GM21447 (cell line): ENCODE data around the gene RARB.

Experiments used
- ATAC-seq: cut with Tn5 transposase; IDR thresholded peaks from one replicate; pipeline ENCODE4 v1.9.1; 2021; ENCODE audit not compliant: unreplicated experiment

Gene RARB

DNA sequence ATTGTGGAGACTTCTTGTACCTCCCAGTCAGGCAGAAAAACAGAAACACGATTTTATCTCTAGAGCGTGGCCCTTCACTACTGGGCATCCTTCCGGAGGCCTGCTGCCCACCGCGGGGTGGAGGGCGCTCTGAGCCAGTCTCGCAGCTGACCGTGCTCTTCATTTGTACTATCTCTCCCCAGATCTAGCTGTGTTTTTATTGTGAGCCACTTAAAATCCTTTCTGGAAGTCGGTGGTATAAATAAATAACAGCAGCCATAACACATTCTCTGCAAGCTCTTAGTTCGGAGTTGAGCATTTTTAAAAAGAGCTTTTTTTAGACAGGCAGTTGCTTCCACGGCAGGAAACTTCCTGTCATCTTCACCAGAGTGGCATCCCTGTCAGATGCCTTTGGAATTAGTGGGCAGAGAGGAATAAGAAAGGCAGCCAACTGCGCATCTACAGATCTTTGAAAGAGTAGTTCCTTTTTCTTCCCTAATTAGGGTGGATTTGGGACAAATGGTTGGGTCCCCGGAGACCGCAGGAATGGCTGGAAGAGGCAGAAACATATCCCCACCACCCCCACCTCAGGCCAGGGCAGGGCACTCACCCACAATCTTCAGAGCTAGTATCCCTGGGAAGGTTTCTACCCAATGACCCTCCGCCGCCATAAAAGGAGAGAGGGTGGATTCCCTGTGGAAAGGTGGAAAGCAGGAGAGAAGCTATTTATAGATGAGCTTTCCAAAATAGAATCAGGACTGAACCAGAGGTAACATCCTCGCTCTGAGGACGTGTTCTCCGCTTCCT lies 145.5 kb downstream of the RARB start:
- ATAC-seq: no peak

DNA sequence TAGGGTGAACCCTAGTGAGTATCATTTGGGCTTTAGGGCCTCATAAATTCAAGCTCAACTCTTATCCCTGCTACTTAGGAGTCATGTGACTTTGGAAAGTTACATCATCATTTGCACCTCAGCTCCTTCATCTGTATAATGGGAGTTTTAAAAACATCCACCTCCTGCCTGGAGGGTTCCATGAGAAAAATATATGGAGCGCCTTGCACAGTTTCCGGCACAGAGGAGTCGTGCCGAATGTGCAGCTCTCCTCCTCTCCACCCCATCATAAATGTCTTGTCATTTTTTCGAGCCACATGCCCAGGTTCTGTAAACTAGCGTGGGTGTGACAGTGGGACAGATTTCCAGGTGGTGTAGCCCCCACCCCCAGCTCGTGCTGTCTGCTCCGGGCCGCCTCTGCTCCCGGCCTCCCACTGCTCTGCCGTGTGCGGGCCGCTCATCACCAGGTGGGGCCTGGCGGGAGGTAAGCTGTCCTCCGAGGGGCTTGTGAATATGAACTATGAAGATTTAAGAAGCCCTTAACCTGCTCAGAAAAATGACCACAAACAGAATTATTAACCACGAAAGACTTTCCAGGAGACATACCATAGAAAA lies 146.2 kb downstream of the RARB start:
- no peak for ATAC-seq

DNA sequence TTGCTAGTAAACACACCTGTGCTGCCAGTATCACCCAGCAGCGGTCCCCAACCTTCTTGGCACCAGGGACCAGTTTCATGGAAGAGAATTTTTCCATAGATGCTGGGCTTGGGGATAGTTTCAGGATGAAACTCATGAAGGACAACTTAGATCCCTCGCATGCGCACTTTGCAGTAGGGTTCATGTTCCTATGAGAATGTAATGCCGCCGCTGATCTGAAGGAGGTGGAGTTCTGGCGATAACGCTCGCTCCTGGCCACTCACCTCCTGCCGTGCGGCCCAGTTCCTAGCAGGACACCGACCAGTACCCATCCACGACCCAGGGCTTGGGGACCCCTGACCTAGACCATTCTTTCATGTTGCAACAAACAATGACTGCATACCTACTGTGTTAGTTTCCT lies 146.9 kb downstream of the RARB start:
- ATAC-seq: no peak

DNA sequence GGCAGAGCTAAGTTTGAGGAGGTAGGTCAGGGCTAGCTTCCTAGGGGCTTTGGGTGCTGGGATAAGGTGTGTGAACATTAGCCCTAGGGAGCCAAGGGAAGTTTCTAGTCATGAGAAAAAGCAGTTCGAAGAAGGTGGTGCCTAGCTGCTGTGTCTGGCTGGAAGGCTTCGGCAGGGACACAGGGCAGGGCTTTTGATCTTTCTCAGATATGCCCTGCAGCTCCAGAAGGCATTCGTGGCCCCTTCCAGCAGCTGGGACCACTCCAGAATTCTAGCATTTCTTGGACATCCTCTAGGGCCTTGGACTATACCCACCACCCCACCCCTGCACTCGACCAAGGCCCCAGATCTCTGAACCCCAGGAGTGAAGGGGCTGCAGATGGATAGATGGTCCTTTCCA lies 148.1 kb downstream of the RARB start:
- ATAC-seq: no peak

DNA sequence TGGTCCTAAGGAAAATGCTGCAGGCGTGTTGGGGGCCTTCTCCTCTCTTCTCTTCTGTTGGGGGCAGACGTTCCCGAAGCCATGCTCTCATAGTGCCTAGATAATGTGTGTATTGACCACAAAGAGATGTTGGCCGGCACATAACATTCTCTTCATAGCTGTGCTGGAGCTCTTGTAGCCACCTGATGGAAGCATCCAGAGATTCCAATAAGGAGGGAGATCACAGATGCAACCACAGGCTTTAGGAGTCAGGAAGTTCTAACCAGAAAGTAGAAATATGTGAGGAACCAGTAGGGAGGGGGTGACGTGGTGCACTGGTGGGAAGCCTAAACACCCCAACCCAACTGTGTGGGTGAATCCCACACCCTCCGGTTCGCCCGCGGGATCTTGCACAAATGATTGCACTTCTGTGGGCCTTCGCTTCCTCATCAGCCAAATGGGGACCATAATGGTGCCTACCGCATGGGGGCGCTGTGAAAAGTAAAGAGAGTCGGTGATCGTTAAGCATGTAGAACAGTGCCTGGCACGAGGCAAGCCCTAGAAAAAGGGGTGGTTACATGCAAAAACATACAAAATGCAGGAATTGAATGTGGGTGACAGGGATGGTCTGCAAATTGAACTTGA lies 148.9 kb downstream of the RARB start:
- ATAC-seq: no peak

DNA sequence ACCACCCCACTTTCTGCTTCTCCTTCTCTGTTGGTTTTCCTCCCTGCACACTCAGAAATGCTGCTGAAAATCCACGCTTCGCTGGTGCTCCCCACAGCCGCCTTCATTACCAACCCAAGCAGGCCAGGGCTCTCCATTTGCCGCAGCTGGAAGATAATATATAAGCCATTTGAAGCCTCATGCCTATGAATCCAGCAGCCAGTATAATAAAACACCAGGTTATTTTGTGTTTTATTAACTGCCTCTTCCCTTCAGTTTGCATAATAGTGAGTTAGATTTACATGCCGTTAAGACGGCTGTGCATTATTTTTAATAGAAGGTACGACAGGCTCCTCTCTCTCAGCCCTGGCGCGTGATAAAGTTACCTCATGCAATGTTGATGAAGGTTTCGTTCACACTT lies 150.0 kb downstream of the RARB start:
- no peak for ATAC-seq

DNA sequence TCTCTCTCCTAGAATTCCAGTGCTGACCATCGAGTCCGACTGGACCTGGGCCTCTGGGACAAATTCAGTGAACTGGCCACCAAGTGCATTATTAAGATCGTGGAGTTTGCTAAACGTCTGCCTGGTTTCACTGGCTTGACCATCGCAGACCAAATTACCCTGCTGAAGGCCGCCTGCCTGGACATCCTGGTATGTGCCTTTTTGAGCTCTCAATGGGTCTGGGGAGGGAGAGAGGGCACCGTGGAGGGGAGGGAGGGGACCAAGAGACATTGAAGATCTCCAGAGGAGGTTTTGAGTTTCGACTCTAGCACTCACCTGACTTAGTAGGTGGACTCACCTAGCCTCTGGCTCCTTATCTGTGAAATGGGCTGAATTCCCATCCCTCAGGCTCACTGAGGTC lies 152.5 kb downstream of the RARB start:
- ATAC-seq: no peak

DNA sequence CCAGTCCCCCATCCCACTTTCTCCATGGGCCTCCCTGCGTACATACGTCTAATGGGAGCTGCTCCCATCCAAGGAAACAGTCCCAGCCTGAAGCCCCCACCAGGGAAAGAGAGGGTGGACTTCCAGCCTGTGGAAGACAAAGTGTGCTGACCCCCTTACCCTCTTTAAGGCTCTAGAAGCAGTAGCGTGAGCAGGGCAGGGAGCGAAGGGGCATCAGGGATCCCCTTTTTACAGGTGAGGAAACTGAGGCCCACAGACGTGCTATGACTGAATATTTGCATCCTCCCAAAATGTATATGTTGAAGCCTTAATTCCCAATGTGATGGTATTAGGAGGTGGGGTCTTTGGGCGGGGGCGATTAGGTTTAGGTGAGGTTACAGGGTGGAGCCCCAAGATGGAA lies 153.3 kb downstream of the RARB start:
- ATAC-seq: no peak

DNA sequence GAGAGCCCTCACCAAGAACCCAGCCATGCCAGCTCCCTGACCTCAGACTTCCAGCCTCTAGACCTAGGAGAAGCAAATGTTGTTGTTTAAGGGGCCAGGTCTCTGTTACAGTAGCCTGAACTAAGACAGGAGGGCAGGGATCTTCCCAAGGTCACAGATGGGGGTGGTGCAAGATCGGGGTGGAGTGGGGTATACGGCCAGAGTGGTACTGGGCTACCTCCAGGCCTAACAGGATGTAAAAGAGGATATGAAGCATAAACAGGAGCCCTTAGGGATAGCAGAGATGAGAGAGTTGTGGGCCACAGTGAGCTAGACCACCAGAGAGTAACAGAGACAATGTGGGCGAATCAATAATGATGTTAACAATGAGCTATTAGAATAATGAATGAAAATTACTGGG lies 153.8 kb downstream of the RARB start:
- ATAC-seq: no peak

DNA sequence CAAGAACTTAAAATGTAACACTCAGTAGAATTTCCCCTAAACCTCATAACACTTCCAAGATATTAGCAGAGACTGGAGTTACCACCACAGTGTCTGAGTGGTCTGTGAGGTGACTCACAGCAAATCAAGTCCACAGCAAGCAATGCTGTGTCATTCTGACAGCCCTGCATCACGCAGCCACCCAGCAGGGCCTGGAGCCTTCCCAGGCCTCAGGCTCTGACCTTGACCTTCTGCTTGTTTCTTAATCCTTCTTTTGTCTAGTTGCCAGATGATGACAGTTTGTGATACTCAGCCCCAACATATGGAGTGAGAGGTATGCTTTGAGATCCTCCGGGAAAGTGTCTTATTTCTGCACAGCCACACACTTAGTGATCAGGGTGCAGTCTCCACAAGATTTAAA lies 154.2 kb downstream of the RARB start:
- no peak for ATAC-seq

DNA sequence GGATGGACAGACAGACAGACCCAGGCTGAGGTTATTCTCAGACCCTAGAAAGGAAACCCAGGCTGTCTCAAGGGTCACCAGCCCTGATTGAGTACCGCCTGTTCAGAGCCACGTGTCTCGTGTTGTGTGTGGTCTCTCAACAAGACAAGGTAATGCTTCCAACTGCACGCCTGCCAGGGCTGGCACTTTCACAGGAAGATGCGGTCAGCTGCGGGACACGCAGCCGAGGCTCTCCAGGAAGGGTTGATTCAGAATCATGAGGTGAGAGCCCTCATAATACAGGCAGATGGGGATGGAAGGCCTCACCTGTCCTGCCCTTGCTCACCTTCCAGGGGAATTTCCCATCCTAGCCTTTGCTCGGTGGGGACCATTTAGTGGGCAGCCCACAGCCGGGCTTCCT lies 155.3 kb downstream of the RARB start:
- no peak for ATAC-seq

DNA sequence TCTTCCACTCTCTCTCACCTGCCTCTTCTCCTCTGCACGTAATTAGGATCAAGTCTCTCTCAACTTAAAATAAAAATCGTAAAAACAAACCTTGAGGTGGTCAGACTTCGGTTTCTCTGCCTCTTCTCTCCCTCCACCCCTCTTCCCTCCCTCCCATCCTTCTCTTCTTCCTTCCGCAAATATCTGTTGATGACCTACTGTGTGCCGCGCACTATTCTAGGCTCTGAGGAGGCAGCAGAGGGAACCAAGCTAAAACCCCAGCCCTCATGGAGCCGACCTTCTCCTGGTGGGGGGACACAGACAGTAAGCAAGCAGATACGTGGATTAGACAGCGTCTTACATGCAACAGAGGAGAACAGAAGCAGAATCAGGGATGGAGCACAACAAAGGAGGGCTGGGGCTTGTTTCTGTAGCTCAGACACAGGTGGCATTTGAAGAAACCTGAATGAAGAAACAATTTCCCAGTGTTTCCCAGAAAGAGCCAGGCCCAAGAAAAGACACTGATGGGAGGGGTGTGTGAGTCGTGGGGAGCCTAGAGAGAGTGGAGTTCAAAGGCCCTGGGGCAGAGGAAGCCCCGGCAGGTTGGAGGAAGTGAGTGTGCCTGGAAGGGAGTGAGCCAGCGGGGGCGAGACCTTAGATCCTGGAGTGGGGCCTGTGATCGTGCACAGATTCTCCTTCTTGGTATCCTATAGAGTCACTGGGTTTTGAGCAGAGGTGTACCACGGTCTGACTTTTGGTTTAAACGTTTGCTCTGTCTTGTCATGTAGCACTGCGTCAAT lies 156.1 kb downstream of the RARB start:
- no peak for ATAC-seq

DNA sequence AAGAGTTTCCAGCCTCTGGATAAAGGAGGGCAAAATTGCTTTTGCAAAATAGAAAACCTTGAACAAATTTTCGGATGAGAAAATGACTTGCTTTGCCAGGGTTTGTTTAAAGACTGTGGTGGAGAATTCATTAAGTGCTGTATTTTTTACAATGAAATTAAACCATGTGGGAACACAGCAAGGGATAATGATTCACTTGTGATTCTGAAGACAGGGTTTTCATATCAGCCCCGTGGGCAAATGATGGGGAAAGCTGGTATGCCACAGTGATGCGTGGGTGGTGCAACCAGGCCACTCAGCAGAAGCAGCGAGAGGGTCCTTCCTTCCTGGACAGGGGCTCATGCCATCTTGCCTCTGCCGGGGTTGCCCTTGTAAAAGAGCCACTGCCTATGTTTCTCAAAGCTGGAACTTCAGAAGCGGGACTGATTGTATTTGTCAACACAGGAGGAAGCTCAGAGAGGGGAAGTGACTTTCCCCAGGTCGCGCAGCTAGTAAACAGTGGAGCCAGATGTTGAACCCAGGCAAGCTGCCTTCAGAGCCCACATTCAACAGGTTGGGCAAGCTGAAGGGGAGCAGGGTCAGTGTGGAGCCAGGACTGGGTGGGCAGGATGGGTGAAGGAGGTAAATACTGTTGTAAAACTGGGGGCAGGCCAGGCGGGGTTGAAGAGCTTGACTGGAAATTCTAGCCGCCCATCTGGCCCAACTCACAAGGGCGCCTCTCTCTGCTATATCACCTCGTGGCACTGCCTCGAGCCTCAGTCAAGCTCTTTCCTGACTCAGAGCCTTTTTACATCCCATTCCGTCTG lies 157.5 kb downstream of the RARB start:
- no peak for ATAC-seq

DNA sequence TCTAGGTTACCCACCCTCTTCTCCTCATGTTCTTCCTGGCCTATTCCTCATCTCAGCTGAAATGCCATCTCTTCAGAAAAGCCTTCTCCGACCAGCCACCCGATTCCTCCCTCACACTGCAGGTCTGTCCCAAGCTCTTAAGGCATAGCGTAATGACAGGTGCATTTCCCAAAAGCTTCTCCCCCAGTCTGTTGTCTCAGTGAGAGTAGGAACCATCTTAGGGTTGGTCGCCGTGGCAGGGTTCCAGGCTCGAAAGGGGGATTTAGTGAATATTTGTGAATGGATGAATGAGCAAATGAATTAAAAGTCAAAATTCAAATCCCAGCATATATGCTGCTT lies 158.1 kb downstream of the RARB start:
- ATAC-seq: no peak

DNA sequence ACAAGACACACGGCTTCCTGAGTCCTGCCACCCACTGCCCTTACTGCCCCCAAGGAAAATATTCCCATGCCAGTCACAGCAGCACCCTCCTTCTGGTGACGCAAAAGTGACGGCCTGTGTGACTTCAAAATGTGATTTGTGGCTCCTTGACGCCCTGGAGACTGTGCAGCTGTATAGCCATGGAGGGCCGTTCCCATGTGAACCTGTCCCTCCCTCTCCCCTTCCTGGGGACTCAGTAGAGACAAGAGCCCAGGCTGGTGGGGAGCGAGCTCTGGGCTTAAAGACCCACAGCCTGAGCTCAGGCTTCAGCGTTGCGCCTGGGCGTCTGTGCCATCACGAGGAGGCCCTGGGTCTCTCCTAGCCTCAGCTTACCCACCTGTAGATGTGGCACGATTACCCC lies 158.5 kb downstream of the RARB start:
- no peak for ATAC-seq

DNA sequence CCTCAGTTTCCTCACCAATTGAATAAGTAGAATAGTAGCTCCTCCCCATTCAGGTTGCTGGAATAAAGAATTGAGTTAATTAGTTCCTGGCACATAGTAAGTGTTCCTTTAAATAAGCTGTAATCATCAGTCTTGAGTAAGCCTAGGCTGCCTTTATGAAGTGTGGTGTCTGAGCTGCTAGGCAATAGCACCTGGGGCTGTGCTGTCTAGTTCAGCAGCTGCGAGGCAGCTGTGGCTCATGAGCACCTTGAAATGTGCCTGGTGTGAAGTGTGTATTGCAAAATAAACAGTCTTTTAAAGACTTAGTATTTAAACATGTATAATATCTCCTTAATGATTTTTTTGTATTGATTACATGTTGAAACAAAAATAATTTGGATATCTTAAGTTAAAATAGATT lies 159.0 kb downstream of the RARB start:
- ATAC-seq: no peak

DNA sequence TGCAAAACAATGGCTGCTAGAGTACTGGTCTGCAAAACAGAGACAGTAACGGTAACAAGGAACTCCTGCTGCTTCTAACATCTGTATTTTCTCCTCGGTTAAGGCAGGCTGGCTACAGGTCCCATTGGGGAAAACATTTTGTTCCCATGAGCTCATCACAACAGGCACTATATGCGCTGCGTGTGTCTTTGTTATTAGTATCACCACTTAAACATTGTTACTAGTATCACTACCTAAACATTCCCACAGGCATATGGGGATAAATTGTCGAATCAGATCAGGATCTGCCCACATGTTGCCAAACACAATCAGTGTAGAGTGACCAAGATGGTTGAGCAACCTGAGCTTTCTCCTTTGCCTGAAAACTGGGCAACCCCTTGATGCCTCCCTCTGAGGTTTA lies 159.5 kb downstream of the RARB start:
- no peak for ATAC-seq

DNA sequence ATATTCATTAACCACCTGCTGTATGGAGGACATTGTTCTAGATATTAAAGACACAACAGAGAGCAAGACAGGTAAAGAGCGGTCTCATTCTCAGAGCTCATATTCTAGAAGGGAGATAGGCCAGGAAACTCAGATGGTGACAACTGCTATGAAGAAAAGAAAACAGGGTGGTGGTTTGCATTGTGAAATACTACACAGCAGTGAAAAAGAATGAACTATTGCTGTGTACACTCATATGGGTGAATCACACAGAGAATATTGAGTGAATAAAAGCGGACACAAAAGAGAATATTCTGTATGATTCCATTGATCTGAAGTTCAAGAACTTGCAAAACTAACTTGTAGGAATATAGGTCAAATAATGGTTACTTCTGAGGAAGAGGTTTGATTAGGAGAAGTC lies 159.9 kb downstream of the RARB start:
- no peak for ATAC-seq

DNA sequence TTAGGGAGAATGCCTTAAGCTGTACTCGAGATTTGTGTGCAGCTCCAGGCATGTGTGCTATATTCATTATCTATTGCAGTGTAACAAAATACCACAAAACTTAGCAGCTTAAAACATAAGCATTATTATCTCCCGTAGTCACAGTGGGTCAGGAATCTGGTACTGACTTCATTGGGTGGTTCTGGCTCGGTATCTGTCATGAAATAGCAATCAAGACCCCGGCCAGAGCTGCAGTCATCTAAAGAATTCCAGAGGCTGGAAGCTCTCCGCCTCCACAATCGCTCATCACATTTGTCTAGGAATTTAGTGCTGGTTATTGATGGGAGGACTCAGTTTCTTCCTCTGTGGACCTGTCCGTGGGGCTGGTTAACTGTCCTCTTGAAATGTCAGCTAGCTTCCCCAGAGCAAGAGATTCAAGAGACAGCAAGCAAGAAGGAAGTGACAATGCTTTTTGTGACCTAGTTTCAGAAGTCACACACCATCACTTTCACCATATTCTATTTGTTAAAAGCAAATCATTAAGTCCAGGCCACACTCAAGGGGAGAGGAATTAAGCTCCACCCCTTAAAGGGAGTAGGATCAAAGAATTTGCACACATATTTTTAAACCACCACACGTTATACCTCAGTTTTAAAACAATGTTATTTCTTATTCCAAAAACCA lies 160.5 kb downstream of the RARB start:
- no peak for ATAC-seq

DNA sequence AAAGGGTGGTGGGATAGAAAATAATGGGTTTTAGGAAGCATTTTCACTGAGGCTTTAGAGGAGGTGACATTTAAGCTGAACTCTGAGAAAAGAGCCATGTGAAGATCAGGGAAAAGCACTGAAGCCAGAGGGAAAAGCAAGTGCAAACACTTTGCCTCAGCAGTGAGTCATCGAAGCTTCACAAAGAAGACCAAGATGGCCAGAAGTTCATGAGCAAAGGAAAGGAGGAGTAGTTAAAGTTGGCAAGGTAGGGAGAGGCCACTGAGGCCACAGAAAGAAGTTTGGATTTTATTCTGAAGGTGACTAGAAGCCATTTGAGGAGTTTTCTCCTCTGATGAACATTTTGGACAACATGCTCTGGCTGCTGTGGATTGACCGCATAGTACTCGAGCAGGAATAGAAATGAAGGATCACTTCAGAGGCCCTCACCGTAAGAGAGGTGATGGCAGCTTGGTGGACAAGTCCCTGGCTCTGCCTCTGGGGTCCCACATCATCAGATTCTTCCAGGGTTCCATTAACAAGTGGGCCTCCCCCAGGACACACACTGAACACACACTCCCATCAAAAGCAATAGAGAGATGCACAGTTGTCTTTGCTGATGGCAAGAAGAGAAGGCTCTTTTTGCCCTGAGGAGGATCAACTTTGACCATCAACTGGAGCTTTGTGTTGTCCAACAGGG lies 161.2 kb downstream of the RARB start:
- no peak for ATAC-seq
